ENCODE results near the gene CDK10.

DNA sequence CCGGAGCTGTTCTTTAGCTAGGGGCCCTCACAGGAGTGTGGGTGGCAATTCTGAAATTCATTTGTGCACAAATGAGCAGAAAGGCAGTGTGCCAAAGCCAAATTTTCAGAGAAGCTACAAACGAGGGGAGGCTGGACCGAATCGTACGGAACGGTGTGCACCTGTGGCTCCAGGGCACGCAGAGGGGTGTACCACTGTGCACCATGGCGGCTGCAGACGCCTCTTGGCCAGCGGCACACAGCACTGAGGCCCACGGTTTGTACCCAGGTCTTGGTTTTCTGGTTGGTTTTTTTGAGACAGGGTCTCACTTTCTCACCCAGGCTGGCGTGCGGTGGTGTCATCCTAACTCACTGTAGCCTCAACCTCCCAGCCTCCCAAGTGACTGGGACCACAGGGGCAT, 43.9 kb upstream of the CDK10 start:
- TF ChIP-seq, protein P1, sequence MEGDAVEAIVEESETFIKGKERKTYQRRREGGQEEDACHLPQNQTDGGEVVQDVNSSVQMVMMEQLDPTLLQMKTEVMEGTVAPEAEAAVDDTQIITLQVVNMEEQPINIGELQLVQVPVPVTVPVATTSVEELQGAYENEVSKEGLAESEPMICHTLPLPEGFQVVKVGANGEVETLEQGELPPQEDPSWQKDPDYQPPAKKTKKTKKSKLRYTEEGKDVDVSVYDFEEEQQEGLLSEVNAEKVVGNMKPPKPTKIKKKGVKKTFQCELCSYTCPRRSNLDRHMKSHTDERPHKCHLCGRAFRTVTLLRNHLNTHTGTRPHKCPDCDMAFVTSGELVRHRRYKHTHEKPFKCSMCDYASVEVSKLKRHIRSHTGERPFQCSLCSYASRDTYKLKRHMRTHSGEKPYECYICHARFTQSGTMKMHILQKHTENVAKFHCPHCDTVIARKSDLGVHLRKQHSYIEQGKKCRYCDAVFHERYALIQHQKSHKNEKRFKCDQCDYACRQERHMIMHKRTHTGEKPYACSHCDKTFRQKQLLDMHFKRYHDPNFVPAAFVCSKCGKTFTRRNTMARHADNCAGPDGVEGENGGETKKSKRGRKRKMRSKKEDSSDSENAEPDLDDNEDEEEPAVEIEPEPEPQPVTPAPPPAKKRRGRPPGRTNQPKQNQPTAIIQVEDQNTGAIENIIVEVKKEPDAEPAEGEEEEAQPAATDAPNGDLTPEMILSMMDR (conservative IDR thresholded peaks at IDR 0.05): no peak
- TF ChIP-seq EZH2 (IDR thresholded peaks at IDR 0.05; ENCODE audit: low read depth): no peak

Data from PC-9 (cell line).